NCI-H1436 treated with DMSO at 0.1 percent for 48 hours (cell line): ENCODE data around the gene SLC9C1.
"Not testable (repeated sequence)": the region's sequence is repeated elsewhere in the genome, so short reads cannot be mapped to it uniquely, and the experiment has no call there.

Experiments used
- DNase-seq: peaks from one replicate; lab custom pipeline; 2025; lab: John Stamatoyannopoulos, UW

Gene SLC9C1

DNA sequence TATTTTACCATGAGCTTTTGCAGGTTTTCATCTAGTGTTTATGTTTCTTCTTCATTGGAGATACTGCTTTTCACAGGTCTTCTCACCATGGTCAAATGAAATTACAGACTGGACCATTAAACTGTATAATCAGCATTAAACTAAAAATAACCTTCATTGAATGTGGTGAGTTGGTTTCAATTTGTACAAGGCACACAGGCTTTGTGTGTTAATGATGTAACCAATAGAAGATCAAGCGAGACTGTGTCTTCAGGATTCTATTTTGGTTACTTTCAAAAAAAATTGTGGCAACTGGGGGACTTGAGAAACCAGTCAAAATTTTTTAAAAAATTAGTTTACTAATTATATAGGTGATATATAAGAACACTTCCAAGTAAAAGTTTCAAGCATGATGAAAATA is 106.7 kb downstream of the SLC9C1 start:
- no peak for DNase-seq

DNA sequence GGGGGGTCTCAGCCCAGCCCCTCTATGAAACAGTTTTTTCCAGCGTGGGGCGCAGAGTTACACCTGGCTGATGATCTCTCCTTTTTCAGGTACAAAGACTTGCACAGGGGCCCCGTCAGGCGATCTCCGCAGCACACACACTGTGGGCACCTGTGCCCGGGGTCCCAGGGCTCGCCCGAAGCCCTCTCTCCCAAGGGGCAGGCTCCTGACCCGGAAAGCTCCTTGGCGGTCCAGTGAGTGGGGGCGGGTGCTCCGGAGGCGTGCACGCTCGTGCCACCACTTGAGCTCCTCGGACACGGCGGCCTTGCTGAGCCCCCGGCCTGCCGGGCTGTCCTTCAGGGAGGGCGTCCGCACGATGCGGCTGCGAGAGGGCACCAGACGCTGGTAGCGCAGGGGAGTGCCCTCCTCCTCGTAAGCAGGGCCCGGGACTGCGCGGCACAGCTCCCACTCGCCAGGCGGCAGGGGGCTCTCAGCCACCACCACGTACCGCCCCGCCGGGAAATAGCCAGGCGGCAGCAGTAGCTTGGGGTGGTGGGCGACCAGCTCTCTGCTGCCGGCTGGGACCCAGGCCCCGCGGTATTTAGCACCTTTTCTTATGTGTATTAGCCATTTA is 108.5 kb downstream of the SLC9C1 start:
- DNase-seq: not testable (repeated sequence)

DNA sequence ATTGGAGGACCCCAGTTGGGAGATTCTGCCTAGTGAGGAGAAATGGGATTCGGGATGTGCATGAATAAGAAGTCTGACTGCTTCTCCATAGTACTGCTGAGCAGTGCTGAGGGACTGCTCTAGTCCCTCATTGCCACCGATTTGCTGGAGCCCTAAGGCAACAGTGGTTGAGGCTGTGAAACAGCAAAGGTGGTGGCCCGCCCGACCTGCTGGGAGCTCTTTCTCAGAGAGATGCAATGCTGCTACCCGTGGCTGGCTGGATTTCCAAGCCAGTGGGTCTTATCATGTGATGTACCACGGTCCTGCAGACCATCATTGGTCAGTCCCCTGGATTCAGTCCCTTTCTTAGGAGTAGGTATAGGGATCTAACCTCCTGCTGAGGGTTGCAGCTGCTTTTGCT is 118.4 kb downstream of the SLC9C1 start:
- no peak for DNase-seq

DNA sequence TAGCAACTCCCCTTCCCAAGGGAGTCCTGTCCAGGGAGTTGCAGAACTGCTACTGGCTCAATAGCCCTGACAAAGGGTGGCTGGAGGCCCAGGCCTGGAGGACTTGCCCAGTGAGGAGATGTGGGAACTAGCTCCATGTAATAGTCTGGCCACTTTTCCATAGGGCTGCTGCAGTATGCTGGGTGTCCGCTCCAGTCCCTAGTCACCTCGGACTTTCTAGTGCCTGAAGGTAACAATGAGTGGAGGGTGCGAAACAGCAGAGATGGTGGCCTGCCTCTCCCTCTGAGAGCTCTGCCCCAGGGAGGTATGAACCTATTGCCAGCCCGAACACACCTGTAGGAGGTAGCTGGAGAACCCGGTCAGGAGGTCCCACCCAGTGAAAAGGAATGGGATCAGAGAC is 119.0 kb downstream of the SLC9C1 start:
- no peak for DNase-seq

DNA sequence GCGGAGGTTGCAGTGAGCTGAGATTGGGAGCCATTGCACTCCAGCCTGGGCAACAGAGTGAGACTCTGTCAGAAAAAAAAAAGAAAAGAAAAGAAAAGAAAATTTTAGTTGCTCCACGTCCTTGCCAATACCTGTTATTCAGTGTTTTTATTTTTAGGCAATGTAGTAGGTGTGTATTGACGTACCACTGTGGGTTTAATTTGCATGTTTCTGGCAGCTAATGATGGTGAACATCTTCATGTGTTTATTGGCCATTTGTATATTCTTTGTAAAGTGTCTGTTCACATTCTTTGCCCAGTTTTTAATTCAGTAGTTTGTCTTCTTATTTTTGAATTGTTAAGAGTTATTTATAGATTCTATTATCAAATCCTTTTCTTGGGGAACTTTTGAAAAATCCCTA is 122.9 kb downstream of the SLC9C1 start:
- DNase-seq: no peak

DNA sequence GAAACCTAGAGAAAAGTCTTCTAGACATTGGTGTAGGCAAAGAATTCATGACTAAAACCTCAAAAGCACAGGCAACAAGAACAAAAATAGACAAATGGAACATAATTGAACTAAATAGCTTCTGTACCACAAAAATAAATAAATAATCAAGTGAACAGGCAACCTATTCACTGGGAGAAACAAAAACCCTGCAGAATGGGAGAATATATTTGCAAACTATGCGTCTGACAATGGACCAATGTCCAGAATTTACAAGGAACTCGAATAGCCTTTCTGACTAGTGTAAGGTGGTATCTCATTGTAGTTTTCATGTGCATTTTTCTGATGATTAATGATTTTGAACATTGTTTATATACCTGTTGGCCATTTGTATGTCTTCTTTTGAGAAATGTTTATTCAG is 124.0 kb downstream of the SLC9C1 start:
- DNase-seq: no peak

DNA sequence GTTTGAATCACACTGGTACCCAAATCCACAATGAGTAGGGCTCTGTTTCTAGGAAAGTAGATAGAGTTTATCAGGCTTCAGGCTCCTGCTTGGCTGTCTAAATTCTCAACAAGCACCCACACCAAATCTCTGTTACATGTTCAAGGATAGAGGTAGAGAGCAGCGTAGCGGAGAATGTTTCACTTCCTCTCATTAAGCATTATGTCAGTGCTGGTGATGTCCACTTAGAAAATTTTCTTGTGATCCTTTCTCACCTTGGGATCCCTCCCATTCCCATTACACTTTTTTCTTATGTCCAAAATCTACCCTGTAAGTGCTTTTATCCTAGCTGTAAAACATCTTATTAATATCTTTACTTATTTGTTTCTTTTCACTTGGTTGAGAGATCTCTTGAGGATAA is 126.3 kb downstream of the SLC9C1 start:
- no peak for DNase-seq

DNA sequence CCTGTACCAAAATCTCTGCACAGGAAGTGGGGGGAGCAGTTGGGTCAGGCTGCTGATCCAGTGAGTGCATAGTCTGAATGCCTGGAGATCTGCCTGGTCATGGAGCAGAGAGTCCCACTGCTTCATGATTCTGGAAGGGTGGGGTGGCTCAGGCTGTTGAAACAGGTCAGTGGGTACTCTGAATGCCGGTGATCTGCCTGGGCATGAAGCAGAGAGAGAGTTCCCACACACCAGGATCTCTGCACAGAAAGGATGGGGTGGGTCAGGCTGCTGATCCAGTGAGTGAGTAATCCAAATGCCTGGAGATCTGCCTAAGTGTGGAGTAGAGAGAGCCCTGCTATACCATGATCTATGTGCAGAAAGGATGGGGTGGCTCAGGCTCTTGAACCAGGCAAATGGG is 144.9 kb downstream of the SLC9C1 start:
- DNase-seq: no peak

DNA sequence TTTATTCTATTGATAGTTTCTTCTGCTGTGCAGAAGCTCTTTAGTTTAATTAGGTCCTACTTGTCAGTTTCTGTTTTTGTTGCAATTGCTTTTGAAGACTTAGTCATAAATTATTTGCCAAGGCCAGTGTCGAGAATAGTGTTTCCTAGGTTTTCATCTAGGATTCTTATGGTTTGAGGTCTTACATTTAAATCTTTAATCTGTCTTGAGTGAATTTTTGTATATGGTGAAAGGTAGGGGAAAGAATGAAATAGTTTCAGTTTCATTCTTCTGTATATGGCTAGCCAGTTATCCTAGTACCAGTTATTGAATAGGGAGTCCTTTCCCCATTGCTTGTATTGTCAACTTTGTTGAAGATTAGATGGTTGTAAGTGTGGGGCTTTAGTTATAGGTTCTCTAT is 150.3 kb downstream of the SLC9C1 start:
- no peak for DNase-seq

DNA sequence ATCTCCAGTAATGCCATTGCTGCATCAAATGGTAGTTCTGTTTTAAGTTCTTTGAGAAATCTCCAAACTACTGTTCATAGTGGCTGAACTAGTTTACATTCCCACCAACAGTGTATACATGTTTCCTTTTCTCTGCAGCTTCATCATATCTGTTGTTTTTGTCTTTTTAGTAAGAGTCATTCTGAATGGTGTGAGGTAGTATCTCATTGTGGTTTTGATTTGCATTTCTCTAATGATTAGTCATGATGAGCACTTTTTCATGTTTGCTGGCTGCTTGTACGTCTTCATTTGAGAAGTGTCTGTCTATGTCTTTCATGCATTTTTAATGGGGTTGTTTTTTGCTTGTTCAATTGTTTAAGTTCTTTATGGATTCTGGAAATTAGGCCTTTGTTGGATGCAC is 150.8 kb downstream of the SLC9C1 start:
- no peak for DNase-seq

DNA sequence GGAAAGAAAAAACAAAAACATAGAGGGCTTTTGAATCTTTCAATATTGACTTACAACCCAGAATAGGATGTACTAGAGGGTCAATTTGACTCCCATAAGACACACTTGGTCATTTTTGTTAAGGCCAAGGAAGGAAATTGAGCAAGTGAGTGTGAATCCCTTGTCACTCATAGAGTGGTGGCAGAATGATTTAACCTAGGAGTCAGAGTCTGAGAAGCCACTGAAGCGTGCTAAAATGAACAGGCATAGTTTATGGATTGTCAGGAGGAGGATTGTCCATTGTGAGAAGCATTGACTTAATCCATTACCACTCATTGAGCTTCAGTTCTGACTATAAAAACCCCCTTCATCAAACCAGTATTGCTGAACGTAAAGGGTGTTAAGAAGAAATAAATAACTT is 152.7 kb downstream of the SLC9C1 start:
- no peak for DNase-seq

DNA sequence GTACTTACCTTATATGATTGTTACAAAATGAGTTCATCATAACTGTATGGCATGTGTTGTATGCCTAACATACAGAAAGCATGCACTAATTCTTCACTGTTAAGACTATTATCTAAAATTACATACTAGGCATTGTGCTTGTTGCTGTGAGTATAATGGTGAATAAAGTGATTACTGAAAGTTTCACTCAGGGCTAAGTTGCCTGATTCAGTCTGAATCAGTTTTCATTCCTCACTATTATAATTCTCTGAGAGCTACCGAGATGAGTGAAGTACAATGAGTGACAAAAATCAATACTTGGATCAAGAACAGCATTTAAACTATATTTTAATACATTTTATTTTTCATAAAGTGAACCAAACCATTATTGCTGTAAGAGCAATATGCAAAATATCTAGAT is 153.4 kb downstream of the SLC9C1 start:
- no peak for DNase-seq

DNA sequence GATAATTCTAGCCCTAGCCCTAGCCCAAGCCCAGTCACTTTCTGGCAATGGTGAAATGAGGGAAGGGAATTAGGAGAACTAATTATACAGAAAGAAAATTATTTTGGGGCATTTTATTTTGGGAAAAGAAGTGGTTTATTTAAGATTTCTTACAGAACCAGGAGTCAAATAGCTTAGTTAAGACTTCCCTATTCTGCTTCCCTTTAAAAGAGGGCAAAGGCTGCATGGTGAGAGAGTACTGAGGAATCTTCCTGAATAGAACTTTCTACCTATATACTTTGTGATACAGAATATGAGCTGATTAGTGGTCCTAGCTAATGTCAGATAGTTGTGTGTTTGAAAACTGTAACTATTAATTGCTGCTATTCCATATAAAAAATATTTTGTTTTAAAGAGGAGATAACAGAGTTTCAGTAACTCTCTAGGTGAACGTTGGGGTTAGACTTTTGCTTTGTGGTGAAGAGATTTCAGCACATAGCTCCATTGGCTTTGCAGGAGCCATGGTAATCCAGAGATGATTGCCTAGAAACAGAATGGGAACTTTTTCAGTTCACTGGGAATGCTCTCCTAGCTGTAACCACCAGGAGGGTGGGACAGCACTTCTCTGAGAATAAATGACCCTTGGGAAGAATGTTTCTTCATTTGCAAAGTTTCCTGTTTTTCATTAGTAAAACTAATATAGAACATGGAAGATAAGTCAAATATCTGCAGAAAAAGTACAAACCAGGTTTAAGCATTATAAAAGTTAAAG is 155.6 kb downstream of the SLC9C1 start:
- no peak for DNase-seq

DNA sequence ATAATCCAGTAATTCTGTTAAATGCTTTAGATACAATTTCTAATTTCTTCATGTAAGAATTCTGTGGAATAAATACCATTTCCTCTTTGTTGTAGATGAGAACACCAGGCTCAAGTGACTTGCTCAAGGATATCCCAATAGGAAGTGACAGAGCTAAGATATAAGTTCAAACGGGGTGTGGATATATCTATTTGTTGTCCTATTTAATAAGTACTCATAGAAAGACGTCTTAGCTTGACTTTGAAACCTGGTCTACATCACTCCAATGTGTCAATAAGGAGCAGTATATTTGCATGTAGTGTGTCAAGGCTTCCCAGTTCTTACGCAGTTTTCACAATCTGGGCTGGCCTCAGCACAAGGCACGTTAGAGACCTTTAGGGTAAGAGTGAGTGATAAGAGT is 156.2 kb downstream of the SLC9C1 start:
- DNase-seq: no peak

DNA sequence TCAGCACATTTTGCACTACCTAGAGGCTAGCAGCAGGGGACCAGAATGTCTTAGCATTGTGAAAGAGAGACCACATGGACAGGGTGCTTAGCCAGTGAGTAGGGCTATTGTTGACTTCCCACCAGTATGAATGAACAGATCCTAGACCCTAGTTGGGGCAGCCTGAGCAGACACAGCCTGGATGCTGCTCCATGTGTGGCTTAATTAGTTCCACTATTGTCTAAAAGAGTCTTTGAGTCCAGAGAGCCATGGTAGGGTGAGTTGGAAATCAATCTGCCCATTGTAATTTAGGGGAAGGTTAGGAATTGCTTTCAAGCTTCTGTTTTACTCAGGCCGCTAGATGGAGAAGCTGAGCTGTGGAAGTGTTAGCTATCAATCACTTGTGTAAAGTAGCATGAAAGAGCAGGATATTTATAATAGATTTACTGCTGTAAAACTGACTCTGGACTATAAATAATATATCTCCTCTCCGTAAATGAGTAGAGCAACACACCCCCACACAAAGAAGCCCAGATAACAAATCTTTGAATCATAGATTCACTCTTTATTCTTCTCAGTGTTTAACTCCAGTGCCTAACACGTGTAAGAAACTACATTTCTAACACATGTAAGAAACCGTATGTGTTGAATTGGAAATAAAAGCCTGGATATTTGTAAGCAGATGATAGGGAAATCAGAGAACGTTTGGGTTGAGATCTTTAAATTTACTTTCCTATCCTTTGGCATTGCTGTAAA is 156.9 kb downstream of the SLC9C1 start:
- peak; percentile 30 for DNase-seq

DNA sequence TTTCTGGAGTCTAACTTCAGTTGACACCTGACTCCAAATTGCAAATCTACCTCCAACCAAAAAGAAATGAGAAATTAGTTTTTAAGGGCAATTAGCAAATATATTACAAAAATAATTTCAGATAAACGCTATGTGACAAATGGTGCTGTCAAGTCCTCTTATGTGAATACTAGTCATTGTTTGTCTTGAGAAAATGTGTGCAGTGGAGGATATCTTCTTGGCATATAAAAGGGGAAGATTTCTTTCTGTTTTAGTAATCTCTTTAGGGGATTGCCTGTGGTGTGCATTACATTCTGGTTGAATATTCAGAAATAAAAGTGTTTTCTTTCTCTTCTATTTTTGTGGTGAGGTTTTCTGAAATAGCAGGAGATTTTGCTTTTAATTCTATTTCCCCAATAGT is 158.0 kb downstream of the SLC9C1 start:
- DNase-seq: no peak

DNA sequence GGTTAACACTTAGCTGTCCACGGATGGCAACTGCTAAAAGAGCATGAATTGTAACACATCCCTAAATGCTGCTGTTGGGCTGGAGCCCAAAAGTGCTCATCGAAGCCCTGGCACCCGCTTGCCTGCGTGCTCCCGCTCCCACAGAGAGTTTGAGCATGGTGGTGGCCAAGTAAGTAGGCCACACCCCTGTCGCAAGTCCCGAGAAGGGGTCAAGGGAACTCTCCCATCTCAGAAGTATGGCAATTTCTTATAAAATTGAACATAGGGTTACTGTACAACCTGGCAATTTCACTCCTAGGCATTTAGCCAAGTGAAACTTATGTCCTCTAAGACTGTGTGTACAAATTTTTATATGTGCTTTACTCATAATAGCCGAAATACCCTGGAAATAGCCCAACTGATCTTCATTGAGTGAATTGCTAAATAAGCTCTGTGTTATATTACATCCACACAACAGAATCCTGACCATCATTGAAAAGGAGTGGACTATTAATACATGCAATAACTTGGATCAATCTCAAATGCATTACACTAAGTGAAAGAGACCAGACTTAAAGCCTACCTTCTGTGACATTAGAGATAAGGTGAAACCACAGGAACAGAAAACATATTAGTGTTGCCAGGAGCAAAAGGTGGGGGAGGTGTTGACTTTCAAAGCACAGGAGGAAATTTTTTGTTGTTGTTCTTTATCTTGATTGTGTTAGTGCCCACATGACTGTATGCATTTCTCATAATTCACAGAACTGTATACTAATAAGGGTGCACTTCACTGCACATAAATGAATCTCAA is 159.5 kb downstream of the SLC9C1 start:
- DNase-seq: no peak

DNA sequence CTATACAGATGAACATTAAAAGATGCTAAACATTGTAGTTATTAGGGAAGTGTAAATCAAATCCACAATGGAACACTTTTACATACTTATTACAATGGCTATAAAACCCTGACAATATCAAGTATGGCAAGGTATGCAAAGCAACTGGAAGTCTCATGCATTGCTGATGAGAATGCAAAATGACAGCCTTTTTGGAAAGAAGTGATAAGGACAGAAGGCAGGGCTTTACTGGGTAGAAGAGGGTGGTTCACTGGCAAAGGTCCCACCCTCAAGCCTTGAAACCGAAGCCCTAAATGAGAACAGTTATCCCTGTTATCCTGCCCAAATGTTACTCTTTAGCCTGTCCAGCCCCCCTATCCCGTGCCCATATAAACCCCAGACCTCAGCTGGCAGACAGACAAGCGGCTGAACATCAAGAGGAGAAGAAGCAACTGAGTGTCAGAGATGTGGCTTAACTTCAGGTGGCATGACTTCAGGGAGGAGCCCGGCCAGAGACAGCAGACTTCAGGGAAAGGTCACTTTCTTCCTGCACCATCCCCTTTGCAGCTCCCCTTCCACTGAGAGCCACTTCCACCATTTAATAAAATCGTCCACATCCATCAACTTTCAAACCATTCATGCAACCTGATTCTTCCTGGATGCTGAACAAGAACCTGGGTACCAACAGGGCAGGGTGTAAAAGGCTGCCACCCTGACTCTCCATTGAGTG is 160.2 kb downstream of the SLC9C1 start:
- DNase-seq: no peak

DNA sequence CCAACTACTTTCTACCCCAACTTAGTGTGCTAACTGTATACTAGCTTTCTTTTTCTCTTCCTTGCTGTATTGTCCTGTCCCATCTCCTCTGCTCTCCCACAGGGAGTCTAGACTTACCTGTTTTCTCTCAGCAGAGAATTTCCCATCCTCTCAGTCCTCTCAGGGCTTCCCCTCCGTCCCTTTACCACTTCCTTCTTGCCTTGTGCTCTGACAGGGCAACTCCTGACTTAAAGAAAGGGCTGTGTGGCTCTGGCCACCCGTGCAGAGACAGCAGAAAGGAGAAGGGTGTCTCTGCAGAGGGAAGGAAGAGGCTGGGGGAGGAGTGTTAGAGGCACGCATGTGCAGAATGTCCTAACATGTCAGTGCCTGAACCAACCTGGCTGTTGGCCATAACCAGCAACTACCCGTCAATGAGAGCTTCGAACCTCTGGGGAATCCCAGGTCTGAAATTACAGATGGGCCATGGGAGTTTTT is 161.0 kb downstream of the SLC9C1 start, which contains the start of gene GCSAM:
Gene GCSAM (minus strand): TSS at position 274 of the 474 bp plus-strand sequence. CDS start 128 bp downstream, at position 146.
- DNase-seq: peak; percentile 59

DNA sequence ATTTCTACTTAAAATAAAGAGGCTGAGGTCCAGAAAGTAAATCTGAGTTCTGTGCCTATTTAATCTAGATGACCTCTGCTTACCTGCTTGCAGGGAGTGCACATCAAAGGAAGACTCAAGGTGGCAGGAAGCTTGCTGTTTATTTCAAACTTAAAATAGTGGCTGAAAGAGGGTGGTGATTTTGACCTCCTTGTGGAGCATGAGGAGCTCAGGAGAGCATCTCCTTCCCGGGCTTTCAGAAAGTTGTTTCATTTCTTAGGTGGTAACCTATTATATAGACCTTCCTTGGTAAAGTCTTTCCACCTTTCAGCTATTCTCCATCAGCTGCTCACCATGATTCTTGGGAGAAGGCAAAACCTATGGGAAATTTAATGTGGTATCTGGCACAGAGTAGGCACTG is 161.5 kb downstream of the SLC9C1 start:
- DNase-seq: no peak

DNA sequence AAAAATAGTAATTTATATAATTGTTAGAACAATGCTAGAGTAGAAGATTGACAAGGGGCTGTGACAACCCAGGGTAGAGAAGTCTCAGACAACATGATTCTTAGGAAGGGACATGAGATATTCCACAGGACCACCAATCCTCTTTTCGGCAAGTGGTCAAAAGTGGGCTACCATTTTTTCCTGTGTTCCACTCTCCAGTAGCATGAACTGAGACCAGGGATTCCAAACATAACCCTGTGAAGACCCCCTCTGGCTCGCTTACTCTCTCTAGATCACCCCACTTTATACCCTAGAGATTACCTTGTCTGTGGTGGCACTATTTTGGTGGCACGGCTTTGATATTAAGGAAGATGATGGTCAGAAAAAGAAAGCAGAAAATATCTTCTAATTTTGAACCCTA is 161.9 kb downstream of the SLC9C1 start:
- no peak for DNase-seq

DNA sequence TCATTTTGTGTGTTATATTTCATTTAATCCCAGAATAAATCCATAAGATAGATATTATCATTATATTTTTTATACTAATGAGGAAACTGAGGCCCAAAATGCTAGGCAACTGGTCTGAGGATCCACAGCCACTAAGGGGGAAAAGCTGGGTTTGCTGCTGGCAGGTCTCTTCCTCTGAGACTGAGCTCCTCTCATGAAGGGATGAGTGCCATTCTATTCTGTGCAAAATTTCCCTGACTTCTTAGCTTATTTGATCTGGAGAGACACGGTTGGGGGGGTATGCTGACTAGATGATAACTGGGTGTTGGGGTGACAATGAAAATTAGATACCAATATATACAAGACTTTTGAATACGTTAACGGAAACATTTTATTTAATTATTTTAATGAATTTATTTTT is 162.9 kb downstream of the SLC9C1 start:
- no peak for DNase-seq
